Brain microvascular endothelial cell (primary cell): ENCODE results near the gene NIPSNAP3A.
"Not testable (repeated sequence)": the region's sequence is repeated elsewhere in the genome, so short reads cannot be mapped to it uniquely, and the experiment has no call there.

Experiments used
- DNase-seq: peaks from one replicate; pipeline ENCODE4 v3.0.0-alpha.2; 2020
- H3K27ac ChIP-seq: fragments of 250-450 bp; sonication (Bioruptor Pico); 2 replicates; pipeline ENCODE4 v1.5.1; 2020; ENCODE audit warnings: mild to moderate bottlenecking, moderate library complexity
- H3K27me3 ChIP-seq: fragments of 250-450 bp; sonication (Bioruptor Pico); replicated peaks from 2 replicates; pipeline ENCODE4 v1.5.1; 2020; ENCODE audit warnings: mild to moderate bottlenecking
- H3K36me3 ChIP-seq: fragments of 250-450 bp; sonication (Bioruptor Pico); replicated peaks from 2 replicates; pipeline ENCODE4 v1.5.1; 2020; ENCODE audit warnings: mild to moderate bottlenecking
- H3K4me3 ChIP-seq: 2 replicates; pipeline ENCODE4 v1.5.1; 2011; ENCODE audit warnings: low read depth, mild to moderate bottlenecking, control low read depth, low read length, moderate library complexity
- in situ Hi-C: cut with HindIII; loops from 2 replicates; pipeline ENCODE4 v1.10.0; 2017; ENCODE audit warnings: low sequenced_read_pairs, low pct_ligation_motif_present
- TF ChIP-seq, protein P1 (sequence below): IDR thresholded peaks from 2 replicates; pipeline ENCODE4 v1.5.1; 2011; ENCODE audit warnings: low read depth, mild to moderate bottlenecking, moderate library complexity, low read length, control low read depth, inconsistent platforms; ENCODE audit errors: missing control alignments

NIPSNAP3A gene

DNA sequence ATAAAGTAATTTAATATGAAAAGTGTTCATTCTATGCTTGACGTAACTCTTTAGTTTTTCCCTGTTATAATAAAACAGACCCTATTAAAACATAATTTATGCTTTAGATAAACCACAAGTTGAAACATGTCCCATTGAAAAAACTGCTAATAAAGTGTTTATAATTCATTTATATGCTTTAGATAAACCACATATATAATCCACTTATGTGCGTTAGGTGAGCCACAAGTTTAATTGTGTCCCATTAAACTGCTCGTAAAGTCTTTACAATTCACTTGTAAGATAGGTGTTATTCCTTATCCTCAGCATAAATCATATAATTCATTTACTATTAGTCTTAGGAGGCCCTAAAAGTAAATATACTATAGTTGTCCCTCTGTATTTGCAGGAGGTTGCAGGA lies 20.0 kb downstream of the NIPSNAP3A start:
- Histone ChIP-seq H3K36me3 (no peaks in the 10 kb centered on the region), H3K4me3 (no peak overlapping the region), H3K27ac (no peak overlapping the region), H3K27me3 (no peaks in the 10 kb centered on the region)
- no peak for DNase-seq
- TF ChIP-seq, protein P1, sequence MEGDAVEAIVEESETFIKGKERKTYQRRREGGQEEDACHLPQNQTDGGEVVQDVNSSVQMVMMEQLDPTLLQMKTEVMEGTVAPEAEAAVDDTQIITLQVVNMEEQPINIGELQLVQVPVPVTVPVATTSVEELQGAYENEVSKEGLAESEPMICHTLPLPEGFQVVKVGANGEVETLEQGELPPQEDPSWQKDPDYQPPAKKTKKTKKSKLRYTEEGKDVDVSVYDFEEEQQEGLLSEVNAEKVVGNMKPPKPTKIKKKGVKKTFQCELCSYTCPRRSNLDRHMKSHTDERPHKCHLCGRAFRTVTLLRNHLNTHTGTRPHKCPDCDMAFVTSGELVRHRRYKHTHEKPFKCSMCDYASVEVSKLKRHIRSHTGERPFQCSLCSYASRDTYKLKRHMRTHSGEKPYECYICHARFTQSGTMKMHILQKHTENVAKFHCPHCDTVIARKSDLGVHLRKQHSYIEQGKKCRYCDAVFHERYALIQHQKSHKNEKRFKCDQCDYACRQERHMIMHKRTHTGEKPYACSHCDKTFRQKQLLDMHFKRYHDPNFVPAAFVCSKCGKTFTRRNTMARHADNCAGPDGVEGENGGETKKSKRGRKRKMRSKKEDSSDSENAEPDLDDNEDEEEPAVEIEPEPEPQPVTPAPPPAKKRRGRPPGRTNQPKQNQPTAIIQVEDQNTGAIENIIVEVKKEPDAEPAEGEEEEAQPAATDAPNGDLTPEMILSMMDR: no peak
- in situ Hi-C loops: no loop called here

DNA sequence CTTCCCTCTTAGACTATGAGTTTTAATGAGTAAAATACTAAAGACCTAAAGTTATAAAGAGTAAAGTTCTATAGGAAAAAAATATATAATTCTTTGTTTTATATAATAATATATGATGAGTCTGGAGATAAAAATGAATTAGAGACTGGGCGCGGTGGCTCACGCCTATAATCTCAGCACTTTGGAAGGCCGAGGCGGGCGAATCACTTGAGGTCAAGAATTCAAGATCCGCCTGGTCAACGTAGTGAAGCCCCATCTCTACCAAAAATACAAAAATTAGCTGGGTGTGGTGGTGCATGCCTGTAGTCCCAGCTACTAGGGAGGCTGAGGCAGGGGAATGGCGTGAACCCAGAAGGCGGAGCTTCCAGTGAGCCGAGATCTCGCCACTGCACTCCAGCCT lies 21.5 kb downstream of the NIPSNAP3A start:
- H3K4me3 ChIP-seq, in situ Hi-C loops, H3K36me3 ChIP-seq, DNase-seq, H3K27me3 ChIP-seq, H3K27ac ChIP-seq: not testable (repeated sequence)

DNA sequence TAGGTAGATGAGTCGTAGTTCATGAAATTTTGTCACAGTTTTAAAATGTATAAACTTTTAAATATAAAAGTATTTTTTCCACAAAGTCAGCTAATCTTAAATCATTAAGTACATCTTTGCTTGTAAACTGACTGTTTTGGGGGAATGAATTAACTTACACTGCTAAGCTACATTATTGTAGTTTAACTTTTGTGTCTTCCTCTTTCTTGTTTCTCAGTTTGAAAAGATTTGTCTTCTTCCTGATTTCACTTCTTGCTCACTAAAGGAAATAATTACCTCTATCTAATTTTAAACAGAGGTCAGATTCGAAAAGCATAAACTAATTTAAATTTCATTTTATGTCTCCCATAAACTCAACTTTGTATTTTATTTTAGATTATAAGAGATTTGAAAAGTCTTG lies 22.2 kb downstream of the NIPSNAP3A start:
- H3K36me3 ChIP-seq: no peaks in the 10 kb centered on the region
- no peak for DNase-seq
- TF ChIP-seq, protein P1: no peak
- H3K27ac ChIP-seq: no peak overlapping the region
- H3K4me3 ChIP-seq: no peak overlapping the region
- no peaks in the 10 kb centered on the region for H3K27me3 ChIP-seq
- in situ Hi-C loops: no loop called here

DNA sequence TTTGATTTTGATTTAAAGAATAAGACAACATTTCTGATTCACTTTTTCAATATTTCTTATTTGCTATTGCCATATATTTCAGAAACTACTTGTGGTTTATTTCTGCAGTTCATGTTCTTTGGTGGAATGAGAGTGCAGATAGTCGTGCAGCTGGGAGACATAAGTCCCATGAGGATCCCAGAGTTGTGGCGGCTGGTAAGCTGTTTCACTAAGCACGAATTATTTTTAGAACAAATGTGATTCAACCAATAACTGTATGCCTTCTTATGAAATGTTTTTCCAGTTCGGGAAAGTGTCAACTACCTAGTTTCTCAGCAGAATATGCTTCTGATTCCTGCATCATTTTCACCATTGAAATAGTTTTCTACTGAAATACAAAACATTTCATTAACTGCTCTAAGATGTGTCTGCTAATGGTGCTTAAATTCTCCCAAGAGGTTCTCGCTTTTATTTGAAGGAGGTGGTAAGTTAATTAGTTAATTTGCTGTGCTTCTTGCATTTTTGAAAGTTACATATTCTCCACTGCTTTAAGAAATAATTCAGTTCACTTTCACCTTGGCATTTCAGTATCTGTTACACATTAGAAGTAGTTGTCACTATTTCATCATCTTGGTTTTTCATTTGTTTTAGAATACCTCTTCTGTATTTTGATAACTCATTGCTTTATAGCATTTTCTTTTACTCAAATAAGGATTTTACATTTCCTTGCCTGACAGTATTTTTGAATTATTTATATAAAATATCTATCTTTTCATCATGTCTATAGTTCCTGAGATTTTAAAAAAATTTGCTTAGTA lies 25.4 kb downstream of the NIPSNAP3A start:
- H3K4me3 ChIP-seq: no peak overlapping the region
- H3K27ac ChIP-seq: peak overlapping the region; percentile 28
- DNase-seq: peak; percentile 64
- no peaks in the 10 kb centered on the region for H3K36me3 ChIP-seq
- no peaks in the 10 kb centered on the region for H3K27me3 ChIP-seq
- TF ChIP-seq, protein P1: no peak
- in situ Hi-C loops: no loop called here

DNA sequence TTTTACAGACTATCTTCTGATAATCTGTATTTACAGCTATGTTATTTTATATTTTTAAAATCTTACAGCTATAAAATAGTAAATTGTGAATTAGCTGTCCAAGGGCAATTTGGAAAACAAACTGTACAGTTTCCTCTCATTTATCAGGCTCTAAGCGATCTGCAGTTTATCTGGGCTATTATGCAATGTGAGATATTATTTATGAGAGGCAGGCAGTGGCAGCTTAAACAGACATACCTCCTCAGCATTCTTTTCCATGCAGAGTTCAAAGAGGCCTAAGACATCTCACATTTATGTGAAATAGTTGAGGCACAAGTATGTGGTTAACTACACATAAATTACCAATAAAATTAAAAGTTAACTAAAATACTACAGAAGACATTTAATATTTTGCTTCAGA lies 26.6 kb downstream of the NIPSNAP3A start:
- DNase-seq: no peak
- peaks cover 5% of the 10 kb centered on the region for H3K36me3 ChIP-seq
- TF ChIP-seq, protein P1: no peak
- no peak overlapping the region for H3K4me3 ChIP-seq
- in situ Hi-C loops: no loop called here
- no peak overlapping the region for H3K27ac ChIP-seq
- H3K27me3 ChIP-seq: no peaks in the 10 kb centered on the region

DNA sequence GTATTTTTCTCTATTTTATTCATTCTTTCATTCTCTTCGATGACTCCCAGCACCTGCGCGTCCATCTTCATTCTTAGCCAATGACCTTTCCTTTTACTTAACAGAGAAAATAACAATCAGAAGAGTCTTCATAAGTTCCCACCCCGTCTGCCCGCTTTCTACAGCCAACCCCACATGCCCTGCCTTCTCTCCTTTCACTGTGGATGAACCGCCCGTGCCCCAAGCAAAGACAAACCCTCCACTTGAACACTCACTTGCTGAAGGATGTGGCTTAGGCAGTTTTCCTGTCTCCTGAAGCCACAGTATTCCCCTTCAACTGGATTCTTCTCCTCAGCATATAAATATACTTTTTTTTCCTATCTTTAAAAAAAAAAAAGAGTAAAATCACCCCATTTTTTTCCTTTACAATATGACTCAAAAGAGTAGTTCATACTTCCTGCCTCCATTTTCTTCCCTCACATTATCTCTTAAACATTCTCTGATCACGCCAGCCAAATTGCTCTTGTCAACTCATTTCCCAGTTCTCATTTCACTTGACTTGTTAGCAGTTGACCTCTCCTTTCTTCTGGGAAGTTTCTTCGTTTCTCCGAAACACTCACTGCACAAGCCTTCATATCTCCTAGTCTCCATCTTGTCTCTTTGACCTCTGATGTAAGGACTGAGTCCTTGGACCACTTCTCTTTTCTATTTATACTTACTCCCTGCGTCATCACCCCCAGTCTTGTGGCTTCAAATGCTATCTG lies 27.5 kb downstream of the NIPSNAP3A start:
- Histone ChIP-seq H3K4me3 (no peak overlapping the region), H3K27ac (no peak overlapping the region), H3K27me3 (no peaks in the 10 kb centered on the region), H3K36me3 (peaks cover 5% of the 10 kb centered on the region)
- TF ChIP-seq, protein P1: no peak
- no peak for DNase-seq
- in situ Hi-C loops: no loop called here
